HepG2 (cell line): ENCODE data around the gene TWF1. TPM values are rescaled to one million over a fixed set of nuclear protein-coding genes. Genes with fewer than 3 reads are reported as not detected.

ENCODE experiments used
- KLF9 ChIP-seq: IDR thresholded peaks from 2 replicates; pipeline ENCODE4 v1.6.1; 2016; ENCODE audit warnings: low read depth
- MAZ ChIP-seq, 2 experiments: sonication (generic) in 1 of 2; formaldehyde crosslinking in 1 of 2; IDR thresholded peaks; 2 replicates each; pipeline versions ENCODE4 v1.5.0 to v1.6.1; 2012 to 2020; ENCODE audit warnings: low read depth in 2 of 2, mild to moderate bottlenecking in 2 of 2, borderline replicate concordance in 1 of 2, improper control_type of control experiment in 1 of 2, low read length in 1 of 2, missing genetic modification reagents in 1 of 2, moderate library complexity in 1 of 2
- MED13 ChIP-seq: sonication (generic); formaldehyde crosslinking; IDR thresholded peaks from 2 replicates; pipeline ENCODE4 v1.5.0; 2020; ENCODE audit warnings: missing genetic modification reagents
- RERE ChIP-seq: IDR thresholded peaks from 2 replicates; pipeline ENCODE4 v1.6.1; 2016; ENCODE audit warnings: low read depth, missing genetic modification reagents, missing compliant biosample characterization
- RNF2 ChIP-seq: fragments of 450-650 bp; conservative IDR thresholded peaks from 2 replicates; pipeline ENCODE4 v1.6.1; 2016; ENCODE audit warnings: low read depth
- TFDP1 ChIP-seq: IDR thresholded peaks from 2 replicates; pipeline ENCODE4 v1.6.1; 2016; ENCODE audit warnings: missing compliant biosample characterization, missing genetic modification reagents, borderline replicate concordance
- THAP9 ChIP-seq: sonication (generic); formaldehyde crosslinking; IDR thresholded peaks from 2 replicates; pipeline ENCODE4; 2020; ENCODE audit warnings: missing genetic modification reagents, mild to moderate bottlenecking, borderline replicate concordance
- ZNF207 ChIP-seq: fragments of 450-650 bp; IDR thresholded peaks from 2 replicates; pipeline ENCODE4 v1.6.1; 2016; ENCODE audit warnings: antibody characterized with exemption, borderline replicate concordance
- ZNF431 ChIP-seq: sonication (generic); formaldehyde crosslinking; IDR thresholded peaks from 2 replicates; pipeline ENCODE4 v1.9.0; 2022; ENCODE audit warnings: missing genetic modification reagents, low read depth, mild to moderate bottlenecking, borderline replicate concordance
- ZNF710 ChIP-seq: sonication (generic); formaldehyde crosslinking; IDR thresholded peaks from 2 replicates; pipeline ENCODE4 v1.5.0; 2020; ENCODE audit warnings: mild to moderate bottlenecking, missing genetic modification reagents, borderline replicate concordance
- ZSCAN31 ChIP-seq: sonication (generic); formaldehyde crosslinking; IDR thresholded peaks from 2 replicates; pipeline ENCODE4 v1.5.0; 2020; ENCODE audit warnings: low read depth, mild to moderate bottlenecking, missing genetic modification reagents
- ZUFSP ChIP-seq: sonication (generic); formaldehyde crosslinking; IDR thresholded peaks from 2 replicates; pipeline ENCODE4 v1.9.0; 2021; ENCODE audit warnings: missing genetic modification reagents, mild to moderate bottlenecking, borderline replicate concordance
- polyA plus RNA-seq, 8 experiments: library from polyadenylated mRNA; depleted of rRNA in 3 of 8; stranded (reverse) in 7 of 8; unstranded in 1 of 8; fragments of >200 nt; fragmentation: Illumina TruSeq in 4 of 8; extraction: Trizol in 4 of 8; gene quantifications; 2 replicates each; pipeline versions ENCODE4 v1.2.1 to v1.2.3, GENCODE V29; 2011 to 2016; ENCODE audit warnings: low read depth in 4 of 8, missing spikeins in 1 of 8, mixed read lengths in 1 of 8; ENCODE audit not compliant: insufficient read depth in 1 of 8
- total RNA-seq, 5 experiments: library from RNA; depleted of rRNA; stranded (reverse); fragments of >200 nt; fragmentation: Illumina TruSeq; extraction: Trizol; gene quantifications; 2 replicates each; pipeline ENCODE4 v1.2.3, GENCODE V29; 2016; ENCODE audit warnings: low read depth in 1 of 5

The TWF1 gene
- total and polyA plus RNA-seq, 2 of the 13 experiments (the other 11 are each of a cell fraction or from before 2014, with no cell fraction given) = 32.3 to 85.5 TPM

GRCh38 chr12:43758728-43759563, 47.2 kb downstream of the TWF1 start, which contains the start of the genes IRAK4 and PUS7L (continued):
- no peak for TF ChIP-seq RERE (CRISPR knock-in tag)
- no peak for TF ChIP-seq ZNF207
- TF ChIP-seq THAP9 = peak; percentile 67; the same call in 1 of the 2 replicates
- no peak for TF ChIP-seq KLF9
- no peak for TF ChIP-seq RNF2
- no peak for TF ChIP-seq ZSCAN31
- no peak for TF ChIP-seq MED13 (CRISPR knock-in tag)
- no peak for TF ChIP-seq ZUFSP (CRISPR knock-in tag)
- no peak for TF ChIP-seq MAZ (IDR thresholded peaks at IDR 0.05; ENCODE audit: borderline replicate concordance, low read depth, low read length)
- TF ChIP-seq MAZ (CRISPR knock-in tag; IDR thresholded peaks at IDR 0.05; ENCODE audit: low read depth) = no peak; the same call in 1 of the 2 replicates
- TF ChIP-seq ZNF431 (CRISPR knock-in tag) = no peak
- TF ChIP-seq TFDP1 = peak; percentile 23; the same call in 1 of the 2 replicates
- no peak for TF ChIP-seq ZNF710 (CRISPR knock-in tag)
